ENCODE results near the gene SPTBN5.

GRCh38 chr15:41871175-41871905 lies 22.5 kb downstream of the SPTBN5 start:
- TF ChIP-seq CTCF (IDR thresholded peaks at IDR 0.05) (no peak), POLR2A (IDR thresholded peaks at IDR 0.05) (no peak)

Data from heart left ventricle (tissue), 13 donors.